Heart left ventricle (tissue), 16 donors: ENCODE measurements around the gene ASCC3. TPM values are rescaled to one million over a fixed set of nuclear protein-coding genes. Genes with fewer than 3 reads are reported as not detected.

Experiments
- ATAC-seq, 4 donors: fragments of 200-7000 bp; cut with Tn5 transposase; one replicate each; pipeline ENCODE4 v1.9.1; 2020 to 2022; ENCODE audit warnings: moderate library complexity in 4 of 4, mild to moderate bottlenecking in 3 of 4, moderate number of reproducible peaks in 1 of 4
- DNase-seq, 5 donors: peaks; one replicate each; pipeline ENCODE4 v3.0.0-alpha.2; 2020
- H3K27ac ChIP-seq, 12 donors: fragments of 200-600 bp; sonication (generic) in 4 of 12; one replicate each; pipeline versions ENCODE4 v1.5.0 to v1.8.0; 2016 to 2022; ENCODE audit warnings: mild to moderate bottlenecking in 2 of 12
- H3K27me3 ChIP-seq, 9 donors: fragments of 200-600 bp; sonication (generic) in 2 of 9; one replicate each; pipeline versions ENCODE4 v1.5.1 to v1.8.0; 2016 to 2022; ENCODE audit warnings: mild to moderate bottlenecking in 3 of 9
- H3K36me3 ChIP-seq, 9 donors: fragments of 200-600 bp; sonication (generic) in 2 of 9; one replicate each; pipeline versions ENCODE4 v1.5.0 to v1.8.0; 2018 to 2022; ENCODE audit warnings: mild to moderate bottlenecking in 2 of 9
- H3K4me1 ChIP-seq, 12 donors: fragments of 200-600 bp; sonication (generic) in 4 of 12; one replicate each; pipeline versions ENCODE4 v1.5.0 to v1.8.0; 2016 to 2022; ENCODE audit warnings: mild to moderate bottlenecking in 3 of 12
- H3K4me3 ChIP-seq, 12 donors: fragments of 200-600 bp; sonication (generic) in 4 of 12; one replicate each; pipeline versions ENCODE4 v1.5.0 to v1.8.0; 2017 to 2022; ENCODE audit warnings: mild to moderate bottlenecking in 9 of 12, moderate library complexity in 4 of 12
- H3K9me3 ChIP-seq, 12 donors: fragments of 200-600 bp; sonication (generic) in 4 of 12; one replicate each; pipeline versions ENCODE4 v1.5.0 to v1.8.0; 2016 to 2022; ENCODE audit warnings: mild to moderate bottlenecking in 1 of 12
- POLR2A ChIP-seq, 2 donors: fragments of 450-650 bp; IDR thresholded peaks; one replicate each; pipeline ENCODE4 v1.6.1; 2017; ENCODE audit warnings: antibody characterized with exemption in 2 of 2, mild to moderate bottlenecking in 2 of 2, moderate library complexity in 2 of 2
- whole genome bisulfite sequencing, 4 donors: extraction: QIAGEN DNeasy Blood & Tissue Kit in 2 of 4; methylation state at CpG; one replicate each; pipeline versions ENCODE4 v1.1.5 to v1.1.7; 2013 to 2018; 5-methylcytosine and 5-hydroxymethylcytosine counted together
- intact Hi-C, 10 donors: fragments of 100-400 bp; cut with DNase I; formaldehyde crosslinking; loops; one replicate each; pipeline versions ENCODE4 v1.11.1 to v1.14.2; 2022
- long read RNA-seq, 3 donors: library from polyadenylated mRNA; unstranded; transcript quantifications; one replicate each; pipeline ENCODE4 v2.0.0, GENCODE V29; 2020 to 2021
- polyA plus RNA-seq, 2 donors: library from polyadenylated mRNA; stranded (reverse); fragments of 200-250 nt; gene quantifications; one replicate each; pipeline ENCODE4 v1.2.3, GENCODE V29; 2013
- total RNA-seq, 9 donors: library from RNA; depleted of rRNA in 2 of 9; stranded (reverse); fragments of >200 nt in 2 of 9; fragmentation: NEBNext Ultra II Directional in 3 of 9; extraction: Animal tissue kit (Norgen Biotek cat#: 25700) in 3 of 9; gene quantifications; one replicate each; pipeline versions ENCODE4 v1.1.0 to v1.2.4, GENCODE V29; 2016 to 2023
- TF ChIP-seq, protein P1 (sequence below), 12 donors: fragments of 200-600 bp; sonication (generic) in 4 of 12; IDR thresholded peaks; one replicate each; pipeline versions ENCODE4 v1.5.0 to v1.8.0; 2018 to 2022; ENCODE audit warnings: antibody characterized with exemption in 12 of 12, mild to moderate bottlenecking in 5 of 12
- donor health status: ischemic (EF 13 %, LVEDD 7.1; RV severe dilation, severe dysfunction).
- donor health status: healthy with polysubstance abuse.
- donor health status: DM: no; HTN: yes; CAD: no.
- donor health status: DM: no; HTN: no; CAD: no.
- donor health status: ischemic (EF 25% LVEDD 6.9; RV normal size, moderate dysfunction).
- donor health status: ischemic (EF 25% LVEDD 5.7; RV mildly dilated, moderate dysfunction).
- donor health status: healthy.
- donor health status: DM: yes; HTN: yes; CAD: no.
- donor health status: ischemic (EF 35%, LVEDD 5.7; RV mildly dilated, moderate dysfunction).
- donor health status: nonischemic (EF 11% LVEDD 7.7; RV severe dilation, severe dysfunction).
- donor health status: DM: yes; HTN: yes; CAD: no.
- donor health status: PGD.
- donor health status: ischemic (EF 29% LVEDD 5.4; RV normal size, mild dysfunction).
- donor health status: nonischemic (EF 23%, LVEDD 6.1; RV moderate dilation, normal function).

The ASCC3 gene, protein sequence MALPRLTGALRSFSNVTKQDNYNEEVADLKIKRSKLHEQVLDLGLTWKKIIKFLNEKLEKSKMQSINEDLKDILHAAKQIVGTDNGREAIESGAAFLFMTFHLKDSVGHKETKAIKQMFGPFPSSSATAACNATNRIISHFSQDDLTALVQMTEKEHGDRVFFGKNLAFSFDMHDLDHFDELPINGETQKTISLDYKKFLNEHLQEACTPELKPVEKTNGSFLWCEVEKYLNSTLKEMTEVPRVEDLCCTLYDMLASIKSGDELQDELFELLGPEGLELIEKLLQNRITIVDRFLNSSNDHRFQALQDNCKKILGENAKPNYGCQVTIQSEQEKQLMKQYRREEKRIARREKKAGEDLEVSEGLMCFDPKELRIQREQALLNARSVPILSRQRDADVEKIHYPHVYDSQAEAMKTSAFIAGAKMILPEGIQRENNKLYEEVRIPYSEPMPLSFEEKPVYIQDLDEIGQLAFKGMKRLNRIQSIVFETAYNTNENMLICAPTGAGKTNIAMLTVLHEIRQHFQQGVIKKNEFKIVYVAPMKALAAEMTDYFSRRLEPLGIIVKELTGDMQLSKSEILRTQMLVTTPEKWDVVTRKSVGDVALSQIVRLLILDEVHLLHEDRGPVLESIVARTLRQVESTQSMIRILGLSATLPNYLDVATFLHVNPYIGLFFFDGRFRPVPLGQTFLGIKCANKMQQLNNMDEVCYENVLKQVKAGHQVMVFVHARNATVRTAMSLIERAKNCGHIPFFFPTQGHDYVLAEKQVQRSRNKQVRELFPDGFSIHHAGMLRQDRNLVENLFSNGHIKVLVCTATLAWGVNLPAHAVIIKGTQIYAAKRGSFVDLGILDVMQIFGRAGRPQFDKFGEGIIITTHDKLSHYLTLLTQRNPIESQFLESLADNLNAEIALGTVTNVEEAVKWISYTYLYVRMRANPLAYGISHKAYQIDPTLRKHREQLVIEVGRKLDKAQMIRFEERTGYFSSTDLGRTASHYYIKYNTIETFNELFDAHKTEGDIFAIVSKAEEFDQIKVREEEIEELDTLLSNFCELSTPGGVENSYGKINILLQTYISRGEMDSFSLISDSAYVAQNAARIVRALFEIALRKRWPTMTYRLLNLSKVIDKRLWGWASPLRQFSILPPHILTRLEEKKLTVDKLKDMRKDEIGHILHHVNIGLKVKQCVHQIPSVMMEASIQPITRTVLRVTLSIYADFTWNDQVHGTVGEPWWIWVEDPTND (N-terminal part only)
- total RNA-seq: 10 to 100 TPM; 11.3 to 29.2 (median 18.5) TPM
- polyA plus RNA-seq: 10 to 100 TPM in 1 of 2 donors, 1 to 10 TPM in 1; 3.4 to 13.6 TPM
- long read RNA-seq, donor 1, partial matches to known transcripts: 7 of 12 reads
- long read RNA-seq, donor 1, other reads (novel, unspliced or antisense): 1 of 12 reads
- long read RNA-seq, donor 2, partial matches to known transcripts: 7 of 9 reads
- long read RNA-seq, donor 2, other reads (novel, unspliced or antisense): 1 of 9 reads
- long read RNA-seq, donor 3, partial matches to known transcripts: 2 of 4 reads
- long read RNA-seq, donor 3, other reads (novel, unspliced or antisense): 1 of 4 reads

DNA sequence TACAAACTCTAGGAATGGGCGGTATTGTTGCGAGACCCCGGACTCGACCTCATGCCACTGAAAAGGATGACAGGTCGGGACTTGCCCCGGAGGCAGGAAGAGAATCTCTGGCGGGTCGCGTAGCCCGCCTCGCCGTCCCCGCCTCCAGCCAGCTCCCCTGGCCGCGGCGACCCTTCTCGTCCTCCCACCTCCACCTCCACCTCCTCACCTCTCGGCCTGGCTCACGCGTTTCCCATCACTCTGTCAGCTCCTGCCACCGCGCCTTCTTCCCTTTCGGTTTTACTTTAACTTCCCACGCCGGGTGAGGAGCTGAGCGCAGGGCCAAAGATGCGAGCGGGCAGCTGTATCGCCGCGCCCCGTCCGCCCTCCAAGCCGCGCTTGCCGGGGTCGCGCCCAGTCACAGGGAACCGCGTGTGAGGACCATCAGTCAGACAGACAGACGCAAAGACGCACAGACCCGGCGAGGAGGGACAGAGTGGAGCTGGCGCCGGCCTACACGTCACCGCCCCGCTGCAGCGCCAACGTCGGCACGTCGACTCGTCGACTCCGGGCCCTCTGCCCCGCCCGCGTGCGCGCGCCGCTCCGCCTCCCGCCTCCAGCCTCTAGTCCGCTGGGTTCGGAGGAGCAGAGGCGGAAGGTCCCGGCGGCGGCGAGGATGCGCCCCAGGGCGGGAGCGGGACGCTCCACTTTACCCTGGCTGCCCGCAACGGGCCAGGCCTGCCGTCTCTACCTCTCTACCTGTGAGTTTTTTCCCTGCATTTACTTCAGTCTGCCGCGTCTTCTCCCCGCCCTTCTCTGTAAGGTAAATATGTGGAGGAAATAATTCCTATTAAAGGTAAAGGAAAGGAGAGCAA is at the start of gene ASCC3:
Gene ASCC3, minus strand, starts transcription at position 477 of the 854 bp plus-strand sequence. CDS start 13,332 bp downstream, outside the sequence.
- DNase-seq: peak; percentile 93 to 97 (median 95)
- intact Hi-C loops: no loop called here
- peaks cover 0 to 39% (median 19%) of the 10 kb centered on the region in 12 donors for H3K4me1 ChIP-seq
- TF ChIP-seq, protein P1, sequence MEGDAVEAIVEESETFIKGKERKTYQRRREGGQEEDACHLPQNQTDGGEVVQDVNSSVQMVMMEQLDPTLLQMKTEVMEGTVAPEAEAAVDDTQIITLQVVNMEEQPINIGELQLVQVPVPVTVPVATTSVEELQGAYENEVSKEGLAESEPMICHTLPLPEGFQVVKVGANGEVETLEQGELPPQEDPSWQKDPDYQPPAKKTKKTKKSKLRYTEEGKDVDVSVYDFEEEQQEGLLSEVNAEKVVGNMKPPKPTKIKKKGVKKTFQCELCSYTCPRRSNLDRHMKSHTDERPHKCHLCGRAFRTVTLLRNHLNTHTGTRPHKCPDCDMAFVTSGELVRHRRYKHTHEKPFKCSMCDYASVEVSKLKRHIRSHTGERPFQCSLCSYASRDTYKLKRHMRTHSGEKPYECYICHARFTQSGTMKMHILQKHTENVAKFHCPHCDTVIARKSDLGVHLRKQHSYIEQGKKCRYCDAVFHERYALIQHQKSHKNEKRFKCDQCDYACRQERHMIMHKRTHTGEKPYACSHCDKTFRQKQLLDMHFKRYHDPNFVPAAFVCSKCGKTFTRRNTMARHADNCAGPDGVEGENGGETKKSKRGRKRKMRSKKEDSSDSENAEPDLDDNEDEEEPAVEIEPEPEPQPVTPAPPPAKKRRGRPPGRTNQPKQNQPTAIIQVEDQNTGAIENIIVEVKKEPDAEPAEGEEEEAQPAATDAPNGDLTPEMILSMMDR (IDR thresholded peaks at IDR 0.05): no peak
- TF ChIP-seq POLR2A (IDR thresholded peaks at IDR 0.05): peak in 1 of 2 donors; percentile 78
- peak within 1 kb of the TSS; percentile 58 to 94 (median 86) for H3K27ac ChIP-seq
- WGBS, 4 donors: 0 to 1% (median 0%) methylated on average over 53 to 83 of the region's 83 CpGs
- peak; percentile 96 to 100 (median 100) for ATAC-seq
- H3K4me3 ChIP-seq: peak within 1 kb of the TSS; percentile 75 to 90 (median 86)
- H3K36me3 ChIP-seq: no peaks in the 10 kb centered on the region
- no peaks in the 10 kb centered on the region for H3K27me3 ChIP-seq
- H3K9me3 ChIP-seq: no peaks in the 10 kb centered on the region

DNA sequence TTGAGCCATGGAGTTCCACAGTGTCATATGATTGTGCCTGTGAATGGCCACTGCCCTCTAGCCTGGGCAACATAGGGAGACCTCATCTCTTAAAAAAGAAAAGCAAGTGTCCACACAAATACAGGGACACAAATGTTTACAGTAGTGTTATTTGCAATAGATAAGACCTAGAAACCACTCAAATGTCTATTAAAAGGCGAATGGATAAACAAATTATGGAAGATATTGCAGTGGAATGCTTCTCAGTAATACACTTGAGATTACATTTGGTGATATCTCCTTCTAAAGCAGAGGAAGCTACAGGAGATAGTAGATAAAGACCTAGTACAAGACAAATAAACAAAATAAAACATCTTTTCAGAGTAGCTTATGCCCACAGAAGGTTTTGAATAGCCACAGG is 44.6 kb upstream of the ASCC3 start:
- ATAC-seq (no peak), DNase-seq (no peak)
- Histone ChIP-seq H3K4me3 (no peak overlapping the region), H3K27me3 (no peaks in the 10 kb centered on the region), H3K27ac (no peak overlapping the region), H3K9me3 (peaks cover 0 to under 1% (median 0%) of the 10 kb centered on the region in 12 donors), H3K4me1 (no peaks in the 10 kb centered on the region), H3K36me3 (no peaks in the 10 kb centered on the region)
- 44 to 62% (median 51%) methylated on average over 1 of the region's 1 CpG for WGBS, 4 donors
- no peak for TF ChIP-seq POLR2A (IDR thresholded peaks at IDR 0.05)
- TF ChIP-seq, protein P1 (IDR thresholded peaks at IDR 0.05): no peak
- intact Hi-C loops: no loop called here

DNA sequence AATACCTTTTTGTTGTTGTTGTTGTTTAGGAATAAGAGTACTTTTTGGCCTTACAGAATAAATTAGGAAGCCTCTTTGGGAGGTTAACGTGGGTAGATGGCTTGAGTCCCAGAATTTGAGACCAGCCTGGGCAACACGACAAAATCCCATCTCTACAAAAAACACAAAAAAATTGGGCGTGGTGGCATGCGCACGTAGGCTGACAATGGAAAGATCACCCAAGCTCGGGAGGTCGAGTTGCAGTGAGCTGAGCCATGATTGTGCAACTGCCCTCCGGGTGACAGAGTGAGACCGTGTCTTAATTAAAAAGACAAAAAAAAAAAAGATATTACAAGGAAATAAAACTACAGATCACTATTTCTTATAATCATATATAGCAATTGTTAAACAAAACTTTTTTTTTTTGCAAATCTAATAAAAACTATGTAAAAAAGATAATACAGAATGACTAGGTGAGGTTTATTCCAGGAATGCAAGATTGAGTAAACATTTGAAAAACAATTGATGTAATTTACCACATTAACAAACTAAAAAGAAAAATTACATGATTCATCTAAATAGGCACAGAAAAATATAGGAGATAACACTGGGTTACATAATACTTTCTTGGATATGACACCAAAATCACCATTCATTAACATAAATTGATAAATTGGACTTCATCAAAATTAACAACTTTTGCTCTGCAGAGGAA is 43.6 kb upstream of the ASCC3 start:
- Histone ChIP-seq H3K4me1 (no peaks in the 10 kb centered on the region), H3K4me3 (no peak overlapping the region), H3K27me3 (no peaks in the 10 kb centered on the region), H3K27ac (no peak overlapping the region), H3K36me3 (no peaks in the 10 kb centered on the region), H3K9me3 (no peaks in the 10 kb centered on the region)
- intact Hi-C loops: no loop called here
- ATAC-seq (no peak), DNase-seq (no peak)
- 77 to 83% (median 80%) methylated on average over 9 of the region's 9 CpGs for WGBS, 4 donors
- no peak for TF ChIP-seq POLR2A (IDR thresholded peaks at IDR 0.05)
- TF ChIP-seq, protein P1 (IDR thresholded peaks at IDR 0.05): no peak
